ENCODE results near the gene RBSN. TPM values are rescaled to one million over a fixed set of nuclear protein-coding genes. Genes with fewer than 3 reads are reported as not detected.

RBSN gene
- total and polyA plus RNA-seq, 2 of the 4 experiments (the other 2 are of a cell fraction): 8.7 to 33.7 TPM

DNA sequence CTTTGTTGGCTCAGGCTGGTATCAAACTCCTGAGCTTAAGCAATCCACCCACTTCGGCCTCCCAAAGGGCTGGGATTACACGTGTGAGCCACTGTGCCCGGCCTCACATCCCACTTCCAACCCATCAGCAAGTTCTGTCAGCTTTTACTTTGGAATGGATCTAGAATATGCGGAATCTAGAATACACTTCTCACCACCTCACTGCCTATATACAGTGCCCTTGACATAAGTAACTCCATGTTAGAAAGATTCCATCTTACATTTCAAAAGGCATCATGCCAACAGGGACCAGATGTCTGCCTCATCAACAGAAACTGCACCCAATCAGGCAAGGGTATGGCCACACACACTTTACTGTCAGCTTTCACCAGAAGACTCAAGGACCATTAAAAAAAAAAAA, 9.9 kb upstream of the RBSN start:
- H2BK20ac ChIP-seq (ENCODE audit: low read depth, low read length): no peak overlapping the region
- no peak overlapping the region for H3K9ac ChIP-seq (ENCODE audit: low read depth, low read length)
- H3K27me3 ChIP-seq (ENCODE audit: control insufficient read depth, insufficient read depth, low read length): peaks cover 23% of the 10 kb centered on the region
- intact Hi-C loops (cut with micrococcal nuclease): loop anchor here (1.0 to 10.0 kb wide), 3 partner anchors 93 to 448 kb away; no protein-coding TSS in a partner anchor
- H3K56ac ChIP-seq (ENCODE audit: extremely low read depth, insufficient read depth, low read length): no peak overlapping the region
- H3K9me1 ChIP-seq (ENCODE audit: insufficient read depth, low read length): no peaks in the 10 kb centered on the region
- no peaks in the 10 kb centered on the region for H3K4me1 ChIP-seq (ENCODE audit: control insufficient read depth, insufficient read depth, low read length)
- WGBS, 2 experiments (ENCODE audit: extremely low coverage in 2 of 2, insufficient read length in 1 of 2): no CpG with 5 or more reads among the region's 4 CpGs
- no peak overlapping the region for H3K27ac ChIP-seq (ENCODE audit: insufficient read depth, low read length)
- H4K20me1 ChIP-seq (ENCODE audit: insufficient read depth, low read length): no peaks in the 10 kb centered on the region
- no peak overlapping the region for H3K14ac ChIP-seq (replicated peaks; ENCODE audit: low read depth, low read length)
- no peak overlapping the region for H2AK9ac ChIP-seq (replicated peaks; ENCODE audit: low read depth, low read length, poor library complexity)
- H2BK5ac ChIP-seq (ENCODE audit: low read depth, low read length, poor library complexity, severe bottlenecking): no peak overlapping the region
- in situ Hi-C loops (cut with MboI; ENCODE audit: low sequenced_read_pairs): loop anchor here (25.0 kb wide), 1 partner anchor 278 kb away; no protein-coding TSS in a partner anchor
- no peaks in the 10 kb centered on the region for H3K36me3 ChIP-seq (ENCODE audit: control insufficient read depth, insufficient read depth, low read length)
- TF ChIP-seq CEBPB (IDR thresholded peaks at IDR 0.05; ENCODE audit: low read depth, low read length): no peak
- TF ChIP-seq MAFK (IDR thresholded peaks at IDR 0.05; ENCODE audit: low read depth, low read length): no peak
- no peak for TF ChIP-seq CHD1 (IDR thresholded peaks at IDR 0.05; ENCODE audit: low read depth, low read length)
- no peak for TF ChIP-seq USF2 (IDR thresholded peaks at IDR 0.05; ENCODE audit: low read depth, low read length)
- no peak for TF ChIP-seq FOS (IDR thresholded peaks at IDR 0.05; ENCODE audit: low read depth, low read length)
- TF ChIP-seq RFX5 (IDR thresholded peaks at IDR 0.05; ENCODE audit: low read depth, low read length): no peak
- TF ChIP-seq SMC3 (IDR thresholded peaks at IDR 0.05; ENCODE audit: low read depth, low read length): no peak
- no peak for TF ChIP-seq NFE2L2 (IDR thresholded peaks at IDR 0.05; ENCODE audit: low read depth, low read length)
- H3K23ac ChIP-seq (ENCODE audit: low read depth, low read length): no peak overlapping the region
- H3K4me3 ChIP-seq (ENCODE audit: insufficient read depth, low read depth, low read length): no peak overlapping the region
- H2AFZ ChIP-seq (replicated peaks; ENCODE audit: low read length, poor library complexity): no peak overlapping the region
- H2BK15ac ChIP-seq (ENCODE audit: low read depth, low read length): no peak overlapping the region
- POLR2A ChIA-PET (ENCODE audit: unreplicated experiment): no interaction called here
- no peak overlapping the region for H3K4ac ChIP-seq (ENCODE audit: low read depth, low read length)
- no peak overlapping the region for H3K4me2 ChIP-seq (ENCODE audit: low read depth, low read length)
- H2AK5ac ChIP-seq (ENCODE audit: low read depth, low read length): no peak overlapping the region
- BruUV-seq (replicated peaks): no TSS peak
- H4K91ac ChIP-seq (ENCODE audit: insufficient read depth, low read depth, low read length): no peak overlapping the region
- no peaks in the 10 kb centered on the region for H3K79me1 ChIP-seq (ENCODE audit: low read depth in 1 of 2, low read length in 2 of 2)
- CTCF ChIA-PET: interaction anchor here (0.6 to 2.3 kb wide), 10 partner anchors 8 to 448 kb away, joined by 3 to 6 read pairs (median 3); no protein-coding TSS in a partner anchor
- H4K5ac ChIP-seq (ENCODE audit: low read depth, low read length): no peak overlapping the region
- dilution Hi-C loops (cut with HindIII; ENCODE audit: low sequenced_read_pairs, unreplicated experiment): no loop called here
- H4K8ac ChIP-seq (ENCODE audit: low read depth in 2 of 2, low read length in 2 of 2): no peak overlapping the region
- no peak for DNase-seq
- no peak for ATAC-seq (ENCODE audit: low read depth)
- H2BK120ac ChIP-seq (ENCODE audit: low read depth, low read length): no peak overlapping the region
- no peak overlapping the region for H3K18ac ChIP-seq (ENCODE audit: low read depth, low read length)
- H3K9me3 ChIP-seq (ENCODE audit: control insufficient read depth, insufficient read depth, low read length): no peaks in the 10 kb centered on the region

Measured in IMR-90 (cell line).